PC-3 (cell line): ENCODE results near the gene PPP2R1A. TPM values are rescaled to one million over a fixed set of nuclear protein-coding genes. Genes with fewer than 3 reads are reported as not detected.

Source experiments
- ATAC-seq: fragments of 200-7000 bp; cut with Tn5 transposase; 2 replicates; pipeline ENCODE4 v1.9.1; 2020; ENCODE audit warnings: mild to moderate bottlenecking, moderate library complexity
- BruUV-seq: library from RNA; stranded (reverse); fragments of 400-500 nt; replicated peaks from 2 replicates; lab custom pipeline; 2021; lab: Mats Ljungman, UMichigan
- CTCF ChIA-PET: fragments of 300-600 bp; sonication (Branson Sonifier 250); formaldehyde crosslinking; loops from one replicate; lab custom pipeline; 2022; ENCODE audit warnings: antibody characterized with exemption; lab: Charles Lee
- POLR2A ChIA-PET: fragments of 300-600 bp; sonication (Branson Sonifier 250); formaldehyde crosslinking; loops from one replicate; lab custom pipeline; 2022; ENCODE audit warnings: antibody characterized with exemption; ENCODE audit not compliant: unreplicated experiment; lab: Charles Lee
- DNase-seq: peaks from one replicate; pipeline ENCODE4 v3.0.0-alpha.2; 2015
- H2AFZ ChIP-seq: fragments of 300-600 bp; sonication (generic); 2 replicates; pipeline ENCODE4 v1.6.0; 2016; ENCODE audit warnings: antibody characterized with exemption, low read length
- H3F3A ChIP-seq: fragments of 300-600 bp; sonication (generic); one replicate; pipeline ENCODE4 v1.6.0; 2017; ENCODE audit warnings: antibody characterized with exemption, low read length, control low read depth, mild to moderate bottlenecking; ENCODE audit not compliant: unreplicated experiment
- H3K27ac ChIP-seq: fragments of 300-600 bp; sonication (generic); 2 replicates; pipeline ENCODE4 v1.5.1; 2016; ENCODE audit warnings: mild to moderate bottlenecking, low read length
- H3K27me3 ChIP-seq: fragments of 300-600 bp; sonication (generic); 2 replicates; pipeline ENCODE4 v1.6.1; 2016; ENCODE audit warnings: low read length, mixed read lengths
- H3K36me3 ChIP-seq: fragments of 300-600 bp; sonication (generic); 2 replicates; pipeline ENCODE4 v1.6.1; 2016; ENCODE audit warnings: low read depth, mixed run types, low read length, mixed read lengths
- H3K4me1 ChIP-seq: fragments of 300-600 bp; sonication (generic); 2 replicates; pipeline ENCODE4 v1.5.1; 2016; ENCODE audit warnings: low read length; ENCODE audit not compliant: insufficient read depth
- H3K4me2 ChIP-seq: fragments of 300-600 bp; sonication (generic); 2 replicates; pipeline ENCODE4 v1.6.0; 2016; ENCODE audit warnings: low read length
- H3K4me3 ChIP-seq: fragments of 300-600 bp; sonication (generic); 2 replicates; pipeline ENCODE4 v1.5.1; 2016; ENCODE audit warnings: mild to moderate bottlenecking, low read length, mixed read lengths
- H3K79me2 ChIP-seq: fragments of 300-600 bp; sonication (generic); 2 replicates; pipeline ENCODE4 v1.6.1; 2017; ENCODE audit warnings: low read length, mixed read lengths
- H3K9ac ChIP-seq: fragments of 300-600 bp; sonication (generic); 2 replicates; pipeline ENCODE4 v1.6.0; 2016; ENCODE audit warnings: mild to moderate bottlenecking, low read length
- H3K9me2 ChIP-seq: fragments of 300-600 bp; sonication (generic); replicated peaks from 2 replicates; pipeline ENCODE4 v1.6.1; 2016; ENCODE audit warnings: mixed run types, low read length, mixed read lengths
- H3K9me3 ChIP-seq: fragments of 300-600 bp; sonication (generic); 2 replicates; pipeline ENCODE4 v1.6.1; 2016; ENCODE audit warnings: low read length, mixed read lengths
- H4K20me1 ChIP-seq: fragments of 300-600 bp; sonication (generic); 2 replicates; pipeline ENCODE4 v1.6.1; 2016; ENCODE audit warnings: low read length, mixed read lengths
- CTCF ChIP-seq: fragments of 300-600 bp; sonication (generic); conservative IDR thresholded peaks from 2 replicates; pipeline ENCODE4 v1.5.1; 2017; ENCODE audit warnings: antibody characterized with exemption, low read depth, mild to moderate bottlenecking, low read length
- EZH2 ChIP-seq: fragments of 300-600 bp; sonication (generic); IDR thresholded peaks from one replicate; pipeline ENCODE4 v1.6.1; 2017; ENCODE audit warnings: antibody characterized with exemption, mild to moderate bottlenecking, low read length; ENCODE audit not compliant: unreplicated experiment
- EZH2phosphoT487 ChIP-seq: fragments of 300-600 bp; sonication (generic); IDR thresholded peaks from 2 replicates; pipeline ENCODE4 v1.6.1; 2018; ENCODE audit warnings: mild to moderate bottlenecking, antibody characterized with exemption, low read length, borderline replicate concordance
- intact Hi-C: fragments of 100-400 bp; cut with micrococcal nuclease; formaldehyde crosslinking; loops from 2 replicates; pipeline ENCODE4 v1.9.0; 2023
- total RNA-seq: library from RNA; depleted of rRNA; stranded (reverse); fragments of >200 nt; gene quantifications from 2 replicates; pipeline ENCODE4 v1.2.3, GENCODE V29; 2014

Gene PPP2R1A
- total RNA-seq, 1 experiment from 2014 or later = 336 TPM

- peaks cover 18% of the 10 kb centered on the region for H3K4me1 ChIP-seq
- BruUV-seq = no TSS peak
- peak overlapping the region; percentile 79 for H2AFZ ChIP-seq
Observed at GRCh38 chr19:52190487-52191293, 838 bp downstream of the PPP2R1A start.

GRCh38 chr19:52191389-52191788 lies 1.5 kb downstream of the PPP2R1A start:
- H3K36me3 ChIP-seq = peaks cover 41% of the 10 kb centered on the region
- peaks cover 70% of the 10 kb centered on the region for H3K79me2 ChIP-seq
- no peak overlapping the region for H2AFZ ChIP-seq
- H4K20me1 ChIP-seq = peaks cover 40% of the 10 kb centered on the region
- CTCF ChIA-PET = no interaction called here
- BruUV-seq = TSS peak; percentile 39
- H3K4me3 ChIP-seq = peak overlapping the region; percentile 86
- H3K9me2 ChIP-seq = no peaks in the 10 kb centered on the region
- ATAC-seq = no peak
- intact Hi-C loops = loop anchor here (5.0 kb wide), 1 partner anchor 46 kb away; no protein-coding TSS in a partner anchor
- H3K9ac ChIP-seq = peak overlapping the region; percentile 96
- DNase-seq = no peak
- TF ChIP-seq CTCF = no peak
- TF ChIP-seq EZH2phosphoT487 = no peak
- no peak for TF ChIP-seq EZH2
- no peaks in the 10 kb centered on the region for H3F3A ChIP-seq
- H3K27me3 ChIP-seq = no peaks in the 10 kb centered on the region
- peaks cover 18% of the 10 kb centered on the region for H3K4me1 ChIP-seq
- peak overlapping the region; percentile 97 for H3K4me2 ChIP-seq
- H3K27ac ChIP-seq = no peak overlapping the region
- H3K9me3 ChIP-seq = no peaks in the 10 kb centered on the region
- POLR2A ChIA-PET = no interaction called here

More at GRCh38 chr19:52190487-52191293, 838 bp downstream of the PPP2R1A start:
- intact Hi-C loops = loop anchor here (5.0 kb wide), 1 partner anchor 47 kb away; no protein-coding TSS in a partner anchor
- H3K9me3 ChIP-seq = no peaks in the 10 kb centered on the region
- peaks cover 40% of the 10 kb centered on the region for H4K20me1 ChIP-seq
- H3K4me2 ChIP-seq = peak overlapping the region; percentile 97
- no peak for TF ChIP-seq EZH2
- TF ChIP-seq CTCF = no peak
- TF ChIP-seq EZH2phosphoT487 = no peak
- DNase-seq (peak; percentile 30), ATAC-seq (no peak)
- peaks cover 34% of the 10 kb centered on the region for H3K36me3 ChIP-seq
- H3K4me3 ChIP-seq = peak overlapping the region; percentile 86
- no peaks in the 10 kb centered on the region for H3F3A ChIP-seq
- H3K27me3 ChIP-seq = no peaks in the 10 kb centered on the region
- CTCF ChIA-PET = no interaction called here
- H3K9ac ChIP-seq = peak overlapping the region; percentile 96
- peaks cover 63% of the 10 kb centered on the region for H3K79me2 ChIP-seq
- H3K9me2 ChIP-seq = no peaks in the 10 kb centered on the region
- peak overlapping the region; percentile 86 for H3K27ac ChIP-seq
- POLR2A ChIA-PET = no interaction called here

- peaks cover 18% of the 10 kb centered on the region for H3K4me1 ChIP-seq
- H3K36me3 ChIP-seq = peaks cover 46% of the 10 kb centered on the region
- no peaks in the 10 kb centered on the region for H3K9me3 ChIP-seq
- H3K9me2 ChIP-seq = no peaks in the 10 kb centered on the region
- no peak overlapping the region for H3K9ac ChIP-seq
- H3K4me2 ChIP-seq = peak overlapping the region; percentile 97
- BruUV-seq = no TSS peak
- ATAC-seq (no peak), DNase-seq (no peak)
- no peak for TF ChIP-seq CTCF
- no peak for TF ChIP-seq EZH2
- H3K79me2 ChIP-seq = peaks cover 76% of the 10 kb centered on the region
- no peaks in the 10 kb centered on the region for H3F3A ChIP-seq
- intact Hi-C loops = loop anchor here (5.0 kb wide), 1 partner anchor 45 kb away; no protein-coding TSS in a partner anchor
- ChIA-PET POLR2A (no interaction called here), CTCF (no interaction called here)
- no peak overlapping the region for H3K27ac ChIP-seq
- no peaks in the 10 kb centered on the region for H3K27me3 ChIP-seq
- H2AFZ ChIP-seq = no peak overlapping the region
- peak overlapping the region; percentile 86 for H3K4me3 ChIP-seq
- peaks cover 40% of the 10 kb centered on the region for H4K20me1 ChIP-seq
Observed at GRCh38 chr19:52191951-52192350, 2.1 kb downstream of the PPP2R1A start.
